ACC112 (cell line): ENCODE results near the gene CAPN11.
"Not testable (repeated sequence)": the region's sequence is repeated elsewhere in the genome, so short reads cannot be mapped to it uniquely, and the experiment has no call there.

Experiments used
- H2AFZ ChIP-seq: fragments of 200-600 bp; sonication (generic); one replicate; pipeline ENCODE4 v1.6.0; 2017; ENCODE audit warnings: antibody characterized with exemption, low read length; ENCODE audit not compliant: unreplicated experiment
- H3K27ac ChIP-seq: fragments of 200-600 bp; sonication (generic); 2 replicates; pipeline ENCODE4 v1.5.1; 2014; ENCODE audit warnings: low read depth, mild to moderate bottlenecking, antibody characterized with exemption, low read length, moderate library complexity
- H3K27me3 ChIP-seq: fragments of 200-600 bp; sonication (generic); 2 replicates; pipeline ENCODE4 v1.6.1; 2014; ENCODE audit warnings: mild to moderate bottlenecking, antibody characterized with exemption, low read length, moderate library complexity, mixed read lengths; ENCODE audit not compliant: insufficient read depth
- H3K36me3 ChIP-seq: fragments of 200-600 bp; sonication (generic); 2 replicates; pipeline ENCODE4 v1.6.1; 2016; ENCODE audit warnings: mild to moderate bottlenecking, antibody characterized with exemption, low read length, moderate library complexity, mixed read lengths; ENCODE audit not compliant: insufficient read depth
- H3K4me1 ChIP-seq: fragments of 200-600 bp; sonication (generic); one replicate; pipeline ENCODE4 v1.6.1; 2016; ENCODE audit warnings: low read length, mixed read lengths; ENCODE audit not compliant: insufficient read depth, unreplicated experiment, control insufficient read depth
- H3K4me3 ChIP-seq: fragments of 200-600 bp; sonication (generic); 2 replicates; pipeline ENCODE4 v1.5.1; 2014; ENCODE audit warnings: mild to moderate bottlenecking, low read depth, low read length
- H3K79me2 ChIP-seq: fragments of 200-600 bp; sonication (generic); one replicate; pipeline ENCODE4 v1.6.0; 2016; ENCODE audit warnings: low read length; ENCODE audit not compliant: control insufficient read depth, unreplicated experiment, insufficient read depth

CAPN11 gene

DNA sequence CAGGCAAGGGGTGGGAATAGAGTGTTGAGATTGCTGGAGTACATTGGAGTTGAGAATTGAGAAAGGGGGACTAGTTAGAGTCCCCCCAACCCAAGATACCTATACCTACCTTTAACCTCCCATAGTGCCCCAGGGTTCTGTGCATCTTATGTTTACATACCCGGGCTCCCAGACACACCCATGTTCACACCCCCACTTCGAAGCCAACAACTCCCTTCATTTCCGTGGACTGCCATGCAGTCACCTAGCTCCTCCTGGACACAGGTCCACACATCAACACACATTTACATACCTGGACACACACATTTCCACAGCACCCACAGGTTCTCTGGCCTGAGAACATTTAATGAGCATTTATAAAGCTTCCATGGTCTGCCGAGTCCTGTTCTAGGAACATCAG is 26.1 kb upstream of the CAPN11 start:
- H3K4me1 ChIP-seq, result peaks cover 9% of the 10 kb centered on the region
- H3K27me3 ChIP-seq, result no peaks in the 10 kb centered on the region
- no peaks in the 10 kb centered on the region for H3K36me3 ChIP-seq
- H3K79me2 ChIP-seq, result peaks cover 23% of the 10 kb centered on the region
- H3K4me3 ChIP-seq, result no peak overlapping the region
- no peak overlapping the region for H3K27ac ChIP-seq
- no peak overlapping the region for H2AFZ ChIP-seq

- peak overlapping the region; percentile 17 for H2AFZ ChIP-seq
Observed at GRCh38 chr6:44133003-44133931, 25.4 kb upstream of the CAPN11 start.

DNA sequence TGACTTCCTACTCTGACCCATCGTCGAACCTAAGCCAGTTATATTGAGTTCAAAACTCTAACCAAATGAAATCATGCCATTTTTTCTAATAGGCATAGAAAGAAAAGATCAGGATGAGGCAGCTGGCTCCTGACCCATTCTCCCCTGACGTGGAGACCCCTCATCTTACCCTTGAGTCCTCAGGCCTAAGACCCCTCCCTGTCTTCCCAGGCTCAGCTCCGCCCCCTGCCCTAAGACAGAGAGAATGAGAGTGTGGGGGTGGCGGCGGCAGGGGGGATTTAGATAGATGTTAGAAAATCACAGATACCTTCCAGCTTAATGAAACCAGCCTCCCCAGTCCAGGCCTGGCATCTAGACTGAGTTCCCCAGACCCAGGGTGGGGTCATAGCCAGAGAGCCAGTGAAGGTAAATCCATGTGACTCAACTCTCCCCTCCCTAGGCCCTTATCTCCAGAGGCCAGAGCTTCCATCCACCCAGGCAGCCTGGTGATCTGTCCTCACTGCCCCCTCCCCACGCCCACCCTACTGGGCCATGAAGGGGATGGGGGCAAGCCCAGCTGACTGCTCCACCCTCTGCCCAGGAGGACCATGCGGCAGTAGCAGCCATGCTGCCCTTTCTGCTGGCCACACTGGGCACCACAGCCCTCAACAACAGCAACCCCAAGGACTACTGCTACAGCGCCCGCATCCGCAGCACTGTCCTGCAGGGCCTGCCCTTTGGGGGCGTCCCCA is 24.5 kb upstream of the CAPN11 start:
- Histone ChIP-seq H3K36me3 (no peaks in the 10 kb centered on the region), H3K4me3 (no peak overlapping the region), H3K27ac (no peak overlapping the region), H2AFZ (no peak overlapping the region), H3K27me3 (no peaks in the 10 kb centered on the region), H3K4me1 (peaks cover 9% of the 10 kb centered on the region), H3K79me2 (peaks cover 10% of the 10 kb centered on the region)

More at GRCh38 chr6:44133003-44133931, 25.4 kb upstream of the CAPN11 start:
- no peaks in the 10 kb centered on the region for H3K27me3 ChIP-seq
- H3K36me3 ChIP-seq, result no peaks in the 10 kb centered on the region
- no peak overlapping the region for H3K27ac ChIP-seq
- peak overlapping the region; percentile 35 for H3K4me3 ChIP-seq
- H3K79me2 ChIP-seq, result peaks cover 17% of the 10 kb centered on the region
- H3K4me1 ChIP-seq, result peaks cover 9% of the 10 kb centered on the region

DNA sequence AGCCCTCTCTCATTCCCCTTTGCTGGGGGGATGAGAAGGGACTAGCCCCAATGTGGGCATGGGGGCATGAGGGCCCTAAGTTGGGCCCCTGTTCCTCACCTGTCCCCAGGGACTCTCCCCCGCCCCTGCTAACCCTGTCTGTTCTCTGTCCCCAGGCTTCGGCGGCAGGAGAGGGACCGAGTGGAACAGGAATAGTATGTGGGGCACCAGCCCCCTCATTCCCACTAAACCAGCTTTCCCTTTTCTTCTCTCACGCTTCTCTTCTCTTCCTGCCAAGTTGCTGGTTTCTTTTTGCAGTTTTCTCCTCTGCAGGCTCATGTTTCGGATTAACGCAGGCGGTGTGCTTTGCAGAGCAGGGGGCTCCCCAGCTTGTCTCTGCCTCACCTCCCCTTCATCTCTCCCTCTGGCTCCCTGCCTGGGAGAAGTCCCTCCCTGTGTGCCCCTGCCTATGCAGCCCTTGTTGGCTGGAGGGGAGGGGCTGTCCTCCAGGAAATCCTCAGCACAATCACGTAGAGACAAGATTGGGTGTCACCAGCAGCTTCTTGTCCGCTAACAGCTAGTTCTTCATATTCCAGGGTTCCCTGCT is 23.4 kb upstream of the CAPN11 start:
- no peaks in the 10 kb centered on the region for H3K27me3 ChIP-seq
- H3K4me1 ChIP-seq, result peaks cover 9% of the 10 kb centered on the region
- H3K79me2 ChIP-seq, result peaks cover 2% of the 10 kb centered on the region
- no peaks in the 10 kb centered on the region for H3K36me3 ChIP-seq
- H2AFZ ChIP-seq, result no peak overlapping the region
- no peak overlapping the region for H3K4me3 ChIP-seq
- no peak overlapping the region for H3K27ac ChIP-seq

- Histone ChIP-seq H3K27ac (no peak overlapping the region), H3K4me1 (peaks cover 9% of the 10 kb centered on the region), H3K27me3 (no peaks in the 10 kb centered on the region), H2AFZ (no peak overlapping the region), H3K36me3 (no peaks in the 10 kb centered on the region), H3K79me2 (peaks cover 2% of the 10 kb centered on the region), H3K4me3 (no peak overlapping the region)
Observed at GRCh38 chr6:44135875-44136274, 22.7 kb upstream of the CAPN11 start.

GRCh38 chr6:44138717-44139350 is 19.8 kb upstream of the CAPN11 start:
- Histone ChIP-seq H3K79me2 (peaks cover 2% of the 10 kb centered on the region), H3K36me3 (no peaks in the 10 kb centered on the region), H3K27ac (no peak overlapping the region), H2AFZ (no peak overlapping the region), H3K4me1 (no peaks in the 10 kb centered on the region), H3K27me3 (no peaks in the 10 kb centered on the region), H3K4me3 (no peak overlapping the region)

- H2AFZ ChIP-seq, result no peak overlapping the region
Observed at GRCh38 chr6:44139351-44139743, 19.3 kb upstream of the CAPN11 start.

GRCh38 chr6:44142835-44143234 is 15.8 kb upstream of the CAPN11 start:
- Histone ChIP-seq H3K4me1 (no peaks in the 10 kb centered on the region), H3K27ac (no peak overlapping the region), H3K79me2 (no peaks in the 10 kb centered on the region), H3K36me3 (no peaks in the 10 kb centered on the region), H2AFZ (no peak overlapping the region), H3K4me3 (no peak overlapping the region), H3K27me3 (no peaks in the 10 kb centered on the region)

More at GRCh38 chr6:44139351-44139743, 19.3 kb upstream of the CAPN11 start:
- H3K79me2 ChIP-seq, result peaks cover 2% of the 10 kb centered on the region
- H3K4me3 ChIP-seq, result no peak overlapping the region
- no peak overlapping the region for H3K27ac ChIP-seq
- no peaks in the 10 kb centered on the region for H3K27me3 ChIP-seq
- H3K4me1 ChIP-seq, result no peaks in the 10 kb centered on the region
- no peaks in the 10 kb centered on the region for H3K36me3 ChIP-seq

GRCh38 chr6:44143731-44144130 is 14.9 kb upstream of the CAPN11 start:
- Histone ChIP-seq H2AFZ (no peak overlapping the region), H3K27me3 (no peaks in the 10 kb centered on the region), H3K36me3 (no peaks in the 10 kb centered on the region), H3K79me2 (no peaks in the 10 kb centered on the region), H3K4me3 (no peak overlapping the region), H3K4me1 (no peaks in the 10 kb centered on the region), H3K27ac (no peak overlapping the region)

GRCh38 chr6:44144536-44144935 is 14.1 kb upstream of the CAPN11 start:
- H3K4me3 ChIP-seq, H3K27me3 ChIP-seq, H3K79me2 ChIP-seq, H2AFZ ChIP-seq, H3K27ac ChIP-seq, H3K36me3 ChIP-seq, H3K4me1 ChIP-seq: not testable (repeated sequence)
